RKO (cell line): ENCODE measurements around the gene TMEM240.
A peak's percentile ranks its signal among the peaks of the same experiment; 100 is the strongest.

Experiments used
- DNase-seq: peaks from one replicate; pipeline ENCODE4 v3.0.0-alpha.2; 2016; ENCODE audit warnings: low spot score

The TMEM240 gene

DNA sequence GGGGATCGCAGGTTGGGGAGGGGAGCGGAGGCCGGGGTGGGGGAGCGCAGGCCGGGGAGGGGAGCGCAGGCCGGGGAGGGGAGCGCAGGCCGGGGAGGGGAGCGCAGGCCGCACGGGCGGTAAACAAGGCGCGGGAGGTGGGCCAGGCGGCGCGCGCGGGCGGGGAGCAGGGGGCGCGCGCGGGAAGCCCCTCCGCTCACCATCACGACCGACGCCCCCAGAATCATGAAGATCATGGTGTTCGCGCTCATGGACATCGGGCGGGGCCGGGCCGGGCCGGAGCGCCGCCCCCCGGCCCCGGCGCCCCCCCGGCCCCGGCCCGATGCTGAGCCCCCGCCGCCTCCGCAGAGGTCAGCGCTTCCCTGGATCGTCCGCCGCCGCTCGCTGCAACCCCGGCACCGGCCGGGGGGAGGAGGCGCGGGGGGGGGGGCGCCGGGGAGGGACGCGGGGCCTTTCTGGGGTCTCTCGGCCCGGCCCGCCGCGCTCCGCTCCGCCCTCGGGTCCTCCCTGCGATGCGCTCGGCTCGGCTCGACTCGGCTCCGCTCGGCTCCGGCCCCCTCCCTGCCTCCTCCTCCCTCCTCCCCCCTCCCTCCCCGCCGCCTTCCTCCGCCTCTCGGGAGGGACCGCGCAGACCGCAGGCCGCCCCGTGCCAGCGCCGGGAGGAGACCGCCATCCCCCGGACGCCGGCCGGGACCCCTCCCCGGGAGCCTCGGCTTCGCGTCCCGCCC, at the start of gene TMEM240:
Gene TMEM240, minus strand, starts transcription at position 535 of the 728 bp plus-strand sequence. Its CDS starts 278 bp downstream, at position 257.
- no peak for DNase-seq

DNA sequence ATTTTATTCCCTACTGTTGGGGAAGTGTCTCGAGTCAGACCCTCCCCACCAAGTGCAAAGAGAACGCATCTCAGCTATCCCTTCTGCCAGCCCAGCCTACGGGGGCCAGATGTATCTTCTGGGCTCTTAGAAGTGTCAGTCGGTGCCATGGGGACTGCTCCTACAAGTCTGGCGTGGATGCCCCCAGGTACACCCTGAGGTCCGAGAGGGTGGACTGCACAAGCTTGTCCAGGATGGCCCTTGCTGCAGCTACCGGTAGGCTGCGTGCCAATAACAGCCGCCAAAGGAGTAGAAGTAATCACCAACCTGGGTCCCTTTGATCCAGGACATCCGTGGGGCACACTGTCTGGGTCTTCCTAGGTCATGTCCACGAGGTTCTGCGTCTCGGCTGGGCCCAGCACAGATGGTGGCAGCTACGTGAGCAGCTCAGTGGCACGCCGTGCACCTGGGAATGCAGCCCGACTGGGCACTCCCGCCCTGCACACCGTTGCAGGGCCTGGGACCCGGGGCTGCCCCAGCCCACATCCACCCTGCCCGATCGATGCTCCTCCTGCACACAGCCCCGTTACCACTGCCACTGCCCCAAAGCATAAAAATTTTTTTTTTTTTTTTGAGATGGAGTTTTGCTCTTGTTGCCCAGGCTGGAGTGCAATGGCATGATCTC, 43.1 kb upstream of the TMEM240 start:
- no peak for DNase-seq

- no peak for DNase-seq
Observed at GRCh38 chr1:1582585-1583346, 42.3 kb upstream of the TMEM240 start.

GRCh38 chr1:1578371-1578940, 38.0 kb upstream of the TMEM240 start:
- no peak for DNase-seq

- no peak for DNase-seq
Observed at GRCh38 chr1:1577367-1578011, 37.1 kb upstream of the TMEM240 start.

- DNase-seq, result peak; percentile 93
Observed at GRCh38 chr1:1574721-1575537, 34.5 kb upstream of the TMEM240 start, which contains the start of gene SSU72. TSS of gene SSU72 (minus strand) at chr1:1574863. CDS start at chr1:1574557, 306 bp downstream.

- DNase-seq, result peak; percentile 80
Observed at GRCh38 chr1:1573843-1574720, 33.7 kb upstream of the TMEM240 start.

DNA sequence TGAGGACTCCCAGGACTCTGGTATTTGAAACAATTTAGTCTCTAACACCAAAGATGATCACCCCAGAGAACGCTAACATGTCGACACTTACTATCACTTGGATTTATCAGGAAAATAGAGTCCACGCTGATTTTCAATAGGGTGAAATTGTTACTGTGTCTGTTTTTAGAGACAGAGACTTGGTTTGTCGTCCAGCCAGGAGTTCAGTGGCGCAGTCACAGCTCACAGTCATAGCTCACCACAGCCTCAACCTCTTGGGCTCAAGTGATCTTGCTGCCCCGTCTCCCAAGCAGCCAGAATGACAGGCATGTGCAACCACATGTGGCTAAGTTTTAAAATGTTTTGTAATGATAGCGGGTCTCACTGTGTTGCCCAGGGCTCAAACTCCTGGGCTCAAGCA, 28.9 kb upstream of the TMEM240 start:
- DNase-seq, result no peak

DNA sequence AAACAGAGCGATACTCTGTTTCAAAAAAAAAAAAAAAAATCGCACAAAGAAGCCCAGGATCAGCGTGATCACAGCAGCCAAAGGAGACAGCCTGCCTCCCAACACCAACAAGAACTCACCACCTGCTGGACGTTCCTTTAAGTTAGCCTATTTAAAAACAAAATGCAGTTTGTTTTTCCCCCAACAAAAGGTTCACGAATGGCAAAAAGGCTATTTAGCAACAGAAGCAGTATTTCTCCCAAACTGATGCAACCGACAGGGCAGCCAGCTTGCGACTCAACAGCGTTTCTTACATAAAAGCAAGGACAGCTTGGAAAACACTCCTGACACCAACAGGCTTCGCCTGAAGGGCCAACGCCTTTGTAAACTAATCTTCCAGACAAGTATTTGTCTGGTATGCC, 27.5 kb upstream of the TMEM240 start:
- no peak for DNase-seq

DNA sequence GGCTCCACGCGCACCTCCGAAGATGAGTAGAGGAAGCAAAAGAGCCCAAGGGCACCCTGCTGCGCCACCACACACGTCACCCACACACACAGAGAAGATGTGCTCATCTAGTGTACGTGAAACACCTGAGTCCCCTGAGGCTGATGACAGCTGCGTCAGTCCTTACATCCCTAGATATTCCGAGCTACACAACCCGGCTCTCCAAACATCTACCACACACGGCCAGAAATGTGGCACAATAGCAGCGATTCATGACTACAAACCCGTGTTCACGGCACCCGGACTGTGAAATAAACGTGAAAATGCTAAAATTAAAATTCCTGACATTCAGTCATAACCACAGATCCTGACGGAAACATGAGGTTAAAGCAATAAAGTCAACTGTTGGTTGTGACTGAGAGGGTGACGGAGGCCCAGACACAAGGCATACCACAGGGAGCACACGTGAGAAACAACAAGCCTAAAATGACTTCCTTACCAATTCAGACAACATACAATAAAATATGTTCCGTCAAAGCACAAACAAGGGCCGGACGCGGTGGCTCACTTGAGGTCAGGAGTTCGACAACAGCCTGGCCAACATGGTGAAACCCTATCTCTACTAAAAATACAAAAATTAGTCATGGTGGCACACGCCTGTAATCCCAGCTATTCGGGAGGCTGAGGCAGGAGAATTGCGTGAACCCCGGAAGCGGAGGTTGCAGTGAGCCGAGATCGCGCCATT, 26.9 kb upstream of the TMEM240 start:
- DNase-seq, result no peak

- DNase-seq, result no peak
Observed at GRCh38 chr1:1565340-1565739, 24.9 kb upstream of the TMEM240 start.

DNA sequence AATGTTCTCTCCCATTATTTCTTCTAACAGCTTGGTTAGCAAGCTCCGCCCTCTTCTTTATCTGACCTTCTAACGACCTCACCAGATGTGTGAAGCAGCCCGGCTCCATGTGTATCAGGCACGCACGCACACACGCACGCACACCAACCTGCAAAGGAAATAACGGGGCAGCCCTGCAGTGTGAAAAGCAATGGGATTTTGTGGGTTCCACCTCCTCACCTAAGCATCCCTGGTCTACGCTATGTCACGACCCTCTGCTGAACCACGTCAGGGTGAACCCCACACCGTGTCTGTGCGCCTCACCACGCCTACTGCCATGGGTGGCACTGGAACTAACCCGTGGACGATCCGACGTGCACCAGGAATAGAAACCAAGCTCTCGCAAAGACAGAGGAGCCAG, 23.8 kb upstream of the TMEM240 start:
- no peak for DNase-seq

DNA sequence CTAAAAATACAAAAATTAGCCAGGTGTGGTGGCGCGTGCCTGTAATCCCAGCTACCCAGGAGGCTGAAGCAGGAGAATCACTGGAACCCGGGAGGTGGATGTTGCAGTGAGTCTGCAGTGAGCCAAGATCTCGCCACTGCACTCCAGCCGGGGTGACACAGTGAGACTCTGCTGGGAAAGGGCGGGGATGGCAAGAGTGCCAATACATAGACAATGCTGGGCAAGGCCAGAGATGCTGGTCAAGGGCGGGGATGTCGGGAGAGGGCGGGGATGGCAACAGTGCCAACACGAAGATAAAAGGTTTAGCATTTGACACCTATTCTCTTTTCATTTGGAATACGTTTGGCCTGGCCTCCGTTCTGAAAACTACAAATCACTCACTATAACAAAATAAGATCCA, 23.3 kb upstream of the TMEM240 start:
- DNase-seq, result no peak

DNA sequence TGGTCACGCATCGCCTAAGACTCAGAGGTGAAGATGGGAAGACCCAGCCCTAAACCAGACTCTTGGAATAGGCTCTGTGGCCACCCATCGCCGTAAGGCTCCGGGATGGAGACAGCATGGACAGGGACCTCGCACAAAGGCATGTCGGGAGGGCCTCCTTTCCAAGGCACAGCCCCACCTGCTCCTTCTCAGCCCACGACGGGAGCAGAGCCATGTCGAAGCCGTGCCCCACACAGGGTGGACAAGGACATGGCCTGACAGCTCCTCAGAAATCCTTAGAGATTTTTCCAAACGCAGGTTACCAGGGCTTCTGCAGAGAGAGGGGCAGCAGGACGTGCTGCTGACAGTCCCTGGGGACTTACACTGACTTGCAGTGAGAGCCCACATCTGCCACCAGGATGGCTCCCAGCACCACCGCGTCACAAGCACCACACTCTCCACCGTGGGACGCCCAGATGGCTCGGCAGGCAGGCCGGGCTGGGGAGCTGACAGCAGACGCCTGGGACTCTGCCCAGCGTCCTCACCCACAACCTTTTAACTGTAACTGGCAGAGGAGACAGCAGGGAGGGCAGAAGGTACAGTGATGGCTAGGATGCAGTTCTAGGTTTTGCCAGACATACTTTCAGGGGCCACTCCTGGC, 22.3 kb upstream of the TMEM240 start:
- no peak for DNase-seq

- no peak for DNase-seq
Observed at GRCh38 chr1:1561801-1562470, 21.5 kb upstream of the TMEM240 start.

DNA sequence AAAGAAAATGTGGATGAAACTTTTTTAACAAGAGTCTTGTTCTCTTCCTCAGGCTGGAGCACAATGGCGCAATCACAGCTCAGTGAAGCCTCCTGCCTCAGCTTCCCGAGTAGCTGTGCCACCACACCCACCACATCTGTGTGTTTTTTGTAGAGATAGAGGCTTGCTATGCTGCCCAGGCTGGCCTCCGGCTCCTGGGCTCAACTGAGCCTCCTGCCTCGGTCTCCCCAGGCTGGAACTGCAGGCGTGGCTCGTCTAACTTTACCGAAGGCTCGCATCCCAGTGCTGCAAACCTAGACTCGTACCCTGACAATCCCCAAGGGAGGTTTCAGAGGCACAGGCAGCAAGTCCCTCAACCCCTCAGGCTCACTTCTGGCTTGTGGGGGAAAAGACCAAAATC, 19.8 kb upstream of the TMEM240 start:
- no peak for DNase-seq

GRCh38 chr1:1559066-1559465, 18.6 kb upstream of the TMEM240 start:
- no peak for DNase-seq

GRCh38 chr1:1558591-1558990, 18.2 kb upstream of the TMEM240 start:
- no peak for DNase-seq
